Activated CD4-positive, alpha-beta T cell treated with anti-CD3 and anti-CD28 coated beads, Interleukin-2, amount 50 U/mL, for 16 hours (primary cell): Measurements from ENCODE around the gene DLL4.

ENCODE experiments used
- DNase-seq: peaks from one replicate; pipeline ENCODE4 v3.0.0-alpha.2; 2020

The DLL4 gene

GRCh38 chr15:40928821-40929659 is at the start of gene DLL4:
DLL4 (plus strand) TSS chr15:40929340; CDS start chr15:40929669, 329 bp downstream.
- DNase-seq = no peak

DNA sequence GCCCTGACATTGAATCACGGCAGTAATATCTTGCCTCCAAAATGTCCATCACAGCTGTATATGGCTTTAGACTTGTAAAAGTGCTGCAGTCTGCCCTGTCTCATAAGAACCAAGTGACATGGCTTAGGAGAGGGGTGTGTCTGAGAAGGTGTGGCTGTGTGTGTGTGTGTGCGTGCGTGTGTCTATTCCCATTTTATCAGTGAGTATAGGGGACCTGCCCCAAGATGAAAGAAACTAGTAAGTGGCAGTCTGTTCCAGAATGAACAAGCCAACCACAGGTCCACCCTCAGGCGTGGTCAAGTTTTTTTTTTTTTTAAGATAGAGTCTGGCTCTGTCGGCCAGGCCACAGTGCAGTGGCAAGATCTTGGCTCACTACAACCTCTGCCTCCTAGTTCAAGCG is 49.5 kb upstream of the DLL4 start:
- DNase-seq = no peak

DNA sequence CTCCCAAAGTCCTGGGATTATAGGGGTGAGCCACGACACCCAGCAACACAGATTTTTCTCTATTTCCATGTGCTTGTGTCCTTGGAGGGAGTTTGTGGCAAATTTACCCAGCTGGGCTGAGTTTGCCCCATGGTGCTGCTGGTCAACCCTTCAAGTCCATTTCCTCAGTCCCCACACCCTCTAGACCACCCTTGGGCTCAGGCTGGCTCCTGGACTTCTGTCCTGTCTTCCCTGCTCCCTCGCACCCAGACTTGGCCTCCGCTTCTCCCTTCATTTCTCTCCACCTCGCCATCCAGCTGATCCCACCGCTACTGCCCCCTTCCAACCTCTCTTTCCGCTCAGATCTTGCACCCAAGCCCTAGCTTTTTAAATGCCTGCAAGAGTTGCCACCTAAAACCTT is 47.8 kb upstream of the DLL4 start:
- no peak for DNase-seq

DNA sequence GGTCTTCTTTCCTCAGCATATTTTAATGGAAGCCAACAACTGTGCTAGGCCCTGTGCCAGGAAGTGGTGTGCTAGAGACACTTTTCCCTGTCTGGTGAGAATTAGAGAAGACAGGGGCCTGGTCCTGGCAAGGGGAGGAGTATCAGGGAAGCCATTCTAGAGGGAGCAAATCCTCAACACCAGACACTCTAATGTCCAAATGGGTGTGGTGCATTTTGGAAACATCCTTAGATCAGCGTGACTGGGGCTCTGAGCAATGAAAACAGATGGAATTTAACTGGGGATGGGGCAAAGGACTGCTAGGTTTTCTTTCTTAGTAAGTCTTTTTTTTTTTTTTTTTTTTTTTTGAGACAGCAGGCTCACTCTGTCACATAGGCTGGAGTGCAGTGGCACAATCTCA is 42.6 kb upstream of the DLL4 start:
- no peak for DNase-seq

- DNase-seq = no peak
These were observed 40.0 kb upstream of the DLL4 start for GRCh38 chr15:40889112-40889511.

- DNase-seq = no peak
These were observed 38.0 kb upstream of the DLL4 start for GRCh38 chr15:40891138-40891537.

GRCh38 chr15:40891810-40892446 is 37.2 kb upstream of the DLL4 start:
- DNase-seq = peak; percentile 39

DNA sequence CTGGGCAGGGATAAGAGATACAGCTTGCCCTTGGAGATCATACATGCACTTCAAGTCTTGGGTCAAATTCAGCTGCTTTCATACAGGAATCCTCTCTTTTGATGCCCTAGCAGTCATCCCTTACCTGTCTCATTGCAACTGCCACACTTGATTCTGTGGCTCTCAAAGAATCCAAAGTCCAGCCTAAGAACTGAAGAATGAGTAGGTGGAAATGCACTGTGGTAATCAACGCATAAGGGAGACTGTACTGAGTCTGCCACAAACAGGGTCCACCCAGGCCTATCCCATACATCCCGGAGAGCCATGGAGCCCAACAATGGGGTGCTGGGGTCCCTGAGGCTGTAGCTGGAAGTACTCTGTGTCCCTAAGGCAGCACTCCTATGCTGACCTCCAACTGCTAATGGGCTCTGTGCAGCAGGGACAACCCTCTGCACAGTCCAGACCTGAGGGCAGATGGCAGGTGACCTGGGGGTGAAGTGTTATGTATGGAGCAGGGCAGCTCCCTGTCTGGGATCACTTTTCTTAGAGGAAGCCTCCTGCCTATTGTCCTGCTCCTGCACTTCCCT is 36.6 kb upstream of the DLL4 start:
- DNase-seq = no peak

- DNase-seq = no peak
These were observed 36.0 kb upstream of the DLL4 start for GRCh38 chr15:40893019-40893670.

DNA sequence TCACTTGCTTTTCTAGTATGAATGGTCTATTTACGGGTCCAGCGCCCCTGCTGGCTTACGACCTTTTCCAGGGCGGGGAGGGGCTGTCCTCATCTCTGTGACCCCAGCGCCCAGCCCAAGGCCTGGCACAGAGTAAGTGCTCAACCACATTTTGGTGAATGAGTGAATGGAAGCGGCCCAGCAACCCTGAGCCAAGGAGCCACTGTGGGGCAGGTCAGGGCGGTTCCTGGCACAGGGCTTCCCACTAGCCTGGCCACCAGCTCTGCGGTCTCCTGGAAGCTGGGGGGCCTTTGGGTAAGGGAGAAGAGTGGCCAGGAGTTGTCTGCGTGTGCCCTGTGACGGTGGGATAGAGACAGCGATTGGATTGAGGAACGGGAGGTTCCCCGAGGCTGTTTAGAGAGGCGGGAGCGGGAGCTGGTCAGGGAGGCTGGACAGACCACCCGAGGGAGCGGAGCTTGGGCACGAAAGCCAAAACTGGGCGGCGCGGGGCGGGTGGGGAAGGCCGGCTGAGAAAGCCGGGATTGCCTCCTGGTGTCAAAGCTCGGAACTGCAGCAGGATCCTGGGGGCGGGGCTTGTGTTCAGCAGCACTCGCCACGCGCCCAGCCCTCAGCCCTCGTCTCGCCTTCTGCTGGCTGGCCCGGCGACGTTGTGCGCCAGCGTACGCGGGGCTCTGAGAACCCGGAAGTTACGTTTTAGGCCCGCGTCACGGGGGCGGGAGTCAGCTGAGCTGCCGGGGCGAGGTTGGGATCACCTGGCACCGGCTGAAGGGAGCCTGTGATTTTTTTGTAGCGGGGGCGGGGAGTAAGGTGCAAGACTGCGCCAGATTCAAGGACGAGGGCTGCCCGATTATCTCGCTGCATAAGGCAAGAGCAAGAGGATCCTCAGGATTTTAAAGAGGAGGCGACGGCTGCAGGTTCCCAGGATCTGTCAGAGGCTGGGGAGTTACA is 35.1 kb upstream of the DLL4 start, which contains the start of gene VPS18:
TSS of gene VPS18 (plus strand) at position 718 of the 948 bp plus-strand sequence. CDS start 319 bp downstream, outside the sequence.
- peak; percentile 98 for DNase-seq

- peak; percentile 69 for DNase-seq
These were observed 34.3 kb upstream of the DLL4 start for GRCh38 chr15:40894681-40895448.

- DNase-seq = no peak
These were observed 29.5 kb upstream of the DLL4 start for GRCh38 chr15:40899536-40900207.

- no peak for DNase-seq
These were observed 28.7 kb upstream of the DLL4 start for GRCh38 chr15:40900256-40901052.

GRCh38 chr15:40901053-40901443 is 28.1 kb upstream of the DLL4 start:
- no peak for DNase-seq

DNA sequence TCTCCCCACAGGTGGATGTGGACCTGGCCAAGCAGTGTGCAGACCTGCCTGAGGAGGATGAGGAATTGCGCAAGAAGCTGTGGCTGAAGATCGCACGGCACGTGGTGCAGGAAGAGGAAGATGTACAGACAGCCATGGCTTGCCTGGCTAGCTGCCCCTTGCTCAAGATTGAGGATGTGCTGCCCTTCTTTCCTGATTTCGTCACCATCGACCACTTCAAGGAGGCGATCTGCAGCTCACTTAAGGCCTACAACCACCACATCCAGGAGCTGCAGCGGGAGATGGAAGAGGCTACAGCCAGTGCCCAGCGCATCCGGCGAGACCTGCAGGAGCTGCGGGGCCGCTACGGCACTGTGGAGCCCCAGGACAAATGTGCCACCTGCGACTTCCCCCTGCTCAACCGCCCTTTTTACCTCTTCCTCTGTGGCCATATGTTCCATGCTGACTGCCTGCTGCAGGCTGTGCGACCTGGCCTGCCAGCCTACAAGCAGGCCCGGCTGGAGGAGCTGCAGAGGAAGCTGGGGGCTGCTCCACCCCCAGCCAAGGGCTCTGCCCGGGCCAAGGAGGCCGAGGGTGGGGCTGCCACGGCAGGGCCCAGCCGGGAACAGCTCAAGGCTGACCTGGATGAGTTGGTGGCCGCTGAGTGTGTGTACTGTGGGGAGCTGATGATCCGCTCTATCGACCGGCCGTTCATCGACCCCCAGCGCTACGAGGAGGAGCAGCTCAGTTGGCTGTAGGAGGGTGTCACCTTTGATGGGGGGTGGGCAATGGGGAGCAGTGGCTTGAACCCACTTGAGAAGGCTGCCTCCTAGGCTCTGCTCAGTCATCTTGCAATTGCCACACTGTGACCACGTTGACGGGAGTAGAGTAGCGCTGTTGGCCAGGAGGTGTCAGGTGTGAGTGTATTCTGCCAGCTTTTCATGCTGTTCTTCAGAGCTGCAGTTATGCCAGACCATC is 26.3 kb upstream of the DLL4 start:
- DNase-seq = no peak

DNA sequence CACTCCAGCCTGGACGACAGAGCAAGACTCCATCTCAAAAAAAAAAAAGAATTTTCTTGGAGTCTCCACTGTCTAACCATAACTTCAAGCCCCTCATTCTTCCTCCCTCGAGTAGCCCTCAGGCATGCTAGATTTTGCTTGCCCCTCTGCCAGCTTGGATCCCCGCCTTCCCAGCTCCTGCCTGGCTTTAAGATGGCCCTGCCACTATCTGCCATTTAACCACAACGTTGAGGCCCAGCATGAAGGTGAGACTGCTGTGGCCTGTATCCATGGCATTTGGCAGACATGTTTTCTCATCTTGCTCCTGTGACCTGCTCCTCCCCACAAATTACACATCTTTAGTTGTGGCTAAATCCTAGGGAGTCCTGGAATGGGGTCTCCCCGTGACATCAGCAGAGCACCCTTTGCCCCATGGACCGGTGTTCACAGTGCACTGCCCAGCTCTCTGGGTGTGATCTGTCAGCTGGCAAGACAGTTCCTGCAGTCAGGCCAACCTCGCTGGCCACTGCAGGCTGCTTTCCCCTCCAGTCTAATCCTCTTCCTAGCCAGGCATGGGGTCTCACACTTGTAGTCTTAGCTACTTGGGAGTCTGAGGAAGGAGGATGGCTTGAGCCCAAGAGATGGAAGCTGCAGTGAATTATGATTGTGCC is 24.5 kb upstream of the DLL4 start:
- DNase-seq = no peak

- DNase-seq = peak; percentile 78
These were observed 22.8 kb upstream of the DLL4 start for GRCh38 chr15:40906091-40906990.
